GDM1 (cell line): ENCODE results near the gene VWF.

Source experiments
- DNase-seq: peaks from one replicate; lab custom pipeline; 2025; lab: John Stamatoyannopoulos, UW

The VWF gene

GRCh38 chr12:5977556-5977955, 146.9 kb downstream of the VWF start:
- DNase-seq, result no peak

- no peak for DNase-seq
Measured at GRCh38 chr12:5976711-5977110, 147.8 kb downstream of the VWF start.

DNA sequence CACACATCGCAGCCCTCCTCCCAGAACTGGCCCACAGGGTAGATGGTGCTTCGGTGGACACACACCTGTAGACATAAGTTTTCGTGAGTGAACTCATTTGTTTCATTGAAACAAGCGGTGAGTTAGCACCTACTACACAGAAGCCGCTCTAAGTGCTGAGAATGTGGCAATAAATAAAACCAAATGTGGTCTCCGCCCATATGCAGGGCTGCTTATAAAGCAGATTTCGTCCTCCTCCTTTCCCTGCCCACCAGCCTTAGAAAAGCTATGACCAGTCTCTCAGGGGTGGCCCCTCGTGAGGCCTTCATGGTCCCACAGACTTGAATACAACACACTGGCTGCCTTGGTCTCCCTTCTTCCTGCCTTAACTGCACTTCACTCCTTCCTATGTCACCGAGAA, 148.3 kb downstream of the VWF start:
- DNase-seq, result no peak

DNA sequence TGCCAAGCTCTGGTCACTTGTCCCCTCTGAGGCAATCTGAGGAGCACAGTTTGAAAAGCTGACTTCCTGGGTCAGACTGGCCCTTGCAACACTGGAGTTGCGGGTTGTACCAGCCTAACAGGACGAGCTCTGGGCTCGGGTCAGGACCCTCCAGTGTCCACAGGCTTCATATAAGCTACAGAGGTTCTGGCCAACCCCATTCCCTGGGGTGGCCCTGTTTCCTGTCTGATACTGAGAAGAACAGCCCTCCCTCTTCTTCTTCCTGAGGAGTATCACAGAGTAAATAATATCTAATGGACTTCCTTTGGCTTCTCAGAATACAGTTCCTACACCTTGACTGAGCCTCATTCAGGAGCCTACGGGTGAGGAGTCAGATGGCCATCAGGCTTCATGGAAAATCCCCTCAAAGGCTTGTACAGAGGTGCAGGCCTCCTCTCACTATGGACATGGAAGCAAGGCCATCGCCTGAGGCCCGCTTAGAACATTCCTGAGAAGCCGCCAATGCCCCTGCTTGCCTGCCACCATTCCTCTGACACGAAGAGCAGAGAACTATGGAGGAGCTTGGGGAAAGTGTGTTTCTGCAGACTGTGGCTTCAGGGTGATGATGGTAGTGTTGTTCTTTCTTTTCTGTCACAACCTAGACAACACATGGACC, 150.9 kb downstream of the VWF start:
- no peak for DNase-seq

- DNase-seq, result no peak
Measured at GRCh38 chr12:5972387-5972786, 152.1 kb downstream of the VWF start.

GRCh38 chr12:5971194-5971850, 153.1 kb downstream of the VWF start:
- DNase-seq, result no peak

GRCh38 chr12:5969974-5970690, 154.3 kb downstream of the VWF start:
- DNase-seq, result no peak

- no peak for DNase-seq
Measured at GRCh38 chr12:5969156-5969973, 155.1 kb downstream of the VWF start.

DNA sequence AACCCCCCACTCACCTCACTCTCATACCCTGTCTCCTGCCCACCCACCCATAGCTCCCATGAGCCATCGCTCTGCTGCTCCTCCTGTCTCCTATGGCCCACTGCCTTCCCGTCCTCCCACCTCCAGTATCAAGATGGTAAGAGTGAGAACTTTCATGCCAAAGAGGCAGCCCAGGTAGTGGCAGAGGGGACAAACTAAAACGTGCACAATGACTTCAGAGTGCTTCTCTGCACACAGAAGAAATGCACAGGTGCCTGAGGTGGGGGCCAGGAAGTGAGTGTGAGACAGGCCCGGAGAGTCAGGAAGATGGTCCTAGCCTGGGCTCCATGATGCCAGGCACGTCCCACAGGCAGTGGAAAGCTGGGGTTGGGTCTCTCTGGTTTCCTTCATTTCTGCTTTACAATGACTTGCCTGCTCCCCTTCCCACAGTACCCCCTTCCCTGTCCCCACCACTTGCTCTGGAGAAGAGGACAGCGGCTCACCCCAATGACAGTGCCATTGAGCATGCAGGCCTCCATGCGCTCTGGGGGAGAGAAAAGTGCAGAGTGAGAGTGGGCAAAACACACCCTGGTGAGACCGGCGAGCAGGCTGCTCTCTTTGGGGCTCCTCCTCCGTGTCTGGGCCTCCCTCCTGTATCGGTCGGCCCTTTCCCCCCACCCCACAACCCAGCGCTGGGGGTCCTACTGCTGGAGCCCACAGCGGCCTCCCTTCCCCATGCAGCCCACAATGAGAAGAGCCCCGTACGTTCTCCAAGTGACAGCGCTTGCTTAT, 156.6 kb downstream of the VWF start:
- DNase-seq, result no peak

DNA sequence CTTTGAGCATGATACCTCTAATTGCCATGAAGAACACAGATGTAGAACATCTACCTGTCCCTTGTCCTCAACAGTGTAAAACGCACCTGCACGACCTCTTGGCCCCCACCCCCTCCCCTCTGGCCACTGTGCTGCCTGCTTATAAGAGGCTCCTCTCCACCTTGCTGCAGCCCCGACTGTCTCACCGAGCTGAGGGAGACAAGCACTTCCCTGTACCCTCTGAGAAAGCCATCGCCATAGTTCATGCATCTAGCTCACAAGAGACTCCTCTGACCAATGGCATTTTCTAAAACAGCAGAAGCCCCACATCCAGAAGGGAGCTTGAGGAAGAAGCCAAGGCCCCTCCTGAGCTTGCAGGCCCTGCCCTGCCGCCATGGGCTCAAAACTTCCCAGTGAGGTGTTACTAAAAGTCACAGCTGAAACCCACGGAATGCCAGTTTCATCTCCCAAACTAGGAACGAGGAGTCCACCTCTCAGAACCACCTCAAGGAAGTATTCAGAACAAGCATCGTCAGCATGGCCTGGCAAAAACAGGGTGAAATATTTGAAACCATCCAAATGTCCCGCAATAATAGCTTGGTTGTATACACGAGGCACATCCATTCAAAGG, 157.9 kb downstream of the VWF start:
- no peak for DNase-seq

DNA sequence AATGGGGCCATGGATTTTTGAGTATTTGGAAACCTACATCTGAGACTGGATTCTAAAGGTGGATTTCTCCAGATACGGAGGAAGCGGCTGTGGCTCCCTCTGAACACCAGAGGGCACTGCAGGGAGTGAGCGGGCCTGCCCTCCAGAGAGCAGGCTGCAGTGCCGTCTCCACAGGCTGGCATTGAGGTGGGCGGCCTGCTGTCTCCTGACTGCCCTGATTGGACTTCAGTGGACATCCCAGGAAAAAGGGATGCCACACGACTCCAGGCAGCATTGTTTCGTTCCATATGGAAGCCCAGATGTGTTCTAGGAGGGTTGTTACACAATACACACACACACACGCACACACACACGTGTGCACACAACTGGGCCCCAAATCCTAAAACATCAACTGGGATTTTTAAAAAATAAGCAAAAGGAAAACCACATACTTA, 158.5 kb downstream of the VWF start:
- peak; percentile 4 for DNase-seq

DNA sequence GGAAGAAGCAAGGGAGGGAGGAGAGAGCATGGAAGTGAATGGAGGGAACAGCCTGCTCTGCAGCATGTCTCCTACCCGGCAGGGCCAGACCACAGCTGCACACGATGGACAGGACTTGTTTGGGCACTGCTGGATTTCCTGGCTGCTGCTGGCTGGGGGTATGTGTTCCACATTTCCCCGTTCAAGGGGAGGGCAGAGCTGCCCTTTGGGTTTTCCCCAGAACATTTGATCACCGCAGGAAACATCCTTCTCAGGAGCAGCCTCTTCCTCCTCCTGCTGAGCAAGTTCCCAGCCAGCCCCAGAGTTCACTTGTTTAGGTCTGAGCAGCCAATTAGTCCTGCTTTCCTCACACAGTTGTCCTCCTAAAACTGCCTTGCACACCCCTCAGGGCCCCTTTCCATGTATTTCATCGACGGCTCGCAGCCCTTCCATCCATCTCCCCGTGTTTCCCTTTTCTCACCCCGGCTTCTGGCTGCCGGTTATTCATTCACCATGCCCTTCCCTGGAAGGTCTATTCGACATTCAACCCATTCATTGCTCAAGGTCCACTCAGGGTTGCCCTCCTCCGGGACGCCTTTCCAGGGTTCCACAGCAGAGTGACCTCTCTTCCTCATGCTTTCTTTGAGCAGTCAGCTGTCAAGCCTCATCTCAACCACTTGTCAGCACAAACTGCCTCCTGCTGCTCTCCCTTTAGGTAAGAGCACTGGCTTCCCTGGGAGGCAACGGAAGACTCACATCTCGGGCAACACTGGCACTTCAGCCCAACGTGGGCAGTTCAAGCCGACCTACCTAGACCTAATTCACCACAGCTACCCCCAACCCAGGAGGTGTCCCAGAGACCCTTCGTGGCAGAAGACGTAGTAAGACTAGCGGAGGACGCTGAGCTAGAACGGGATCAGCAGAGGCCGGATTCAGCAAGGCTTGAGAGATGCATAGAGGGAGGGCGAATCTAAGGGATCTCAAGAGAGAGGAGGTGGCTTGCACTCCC, 159.3 kb downstream of the VWF start:
- no peak for DNase-seq

DNA sequence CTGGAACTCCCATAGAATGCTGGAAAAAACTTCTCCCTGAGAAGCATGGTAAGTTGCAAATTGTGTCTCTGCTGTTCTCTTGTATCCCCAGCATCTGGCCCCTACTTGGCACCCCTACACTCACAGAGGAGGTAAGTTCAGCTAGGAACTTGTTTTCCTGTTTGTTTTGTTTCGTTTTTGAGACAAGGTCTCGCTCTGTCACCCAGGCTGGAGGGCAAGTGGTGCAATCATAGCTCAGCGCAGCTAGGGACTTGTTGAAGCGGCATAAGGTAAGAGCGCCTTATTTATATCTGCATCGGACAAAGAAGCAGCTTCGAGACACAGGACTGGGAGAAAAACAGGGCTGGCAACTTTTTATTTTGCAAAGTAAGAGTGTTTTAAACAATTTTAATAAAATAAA, 161.0 kb downstream of the VWF start:
- no peak for DNase-seq

DNA sequence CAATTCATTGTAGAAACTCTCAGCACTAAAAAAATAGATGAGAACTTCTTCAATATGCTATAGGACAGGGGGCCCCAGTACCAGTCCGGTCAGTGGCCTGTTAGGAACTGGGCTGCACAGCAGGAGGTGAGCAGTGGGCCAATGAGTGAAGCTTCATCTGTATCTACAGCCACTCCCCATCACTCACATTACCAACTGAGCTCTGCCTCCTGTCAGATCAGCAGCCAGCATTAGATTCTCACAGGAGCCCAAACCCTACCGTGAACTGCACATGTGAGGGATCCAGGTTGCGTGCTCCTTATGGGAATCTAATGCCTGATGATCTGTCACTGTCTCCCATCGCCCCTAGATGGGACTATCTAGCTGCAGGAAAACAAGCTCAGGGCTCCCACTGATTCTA, 163.7 kb downstream of the VWF start:
- no peak for DNase-seq

DNA sequence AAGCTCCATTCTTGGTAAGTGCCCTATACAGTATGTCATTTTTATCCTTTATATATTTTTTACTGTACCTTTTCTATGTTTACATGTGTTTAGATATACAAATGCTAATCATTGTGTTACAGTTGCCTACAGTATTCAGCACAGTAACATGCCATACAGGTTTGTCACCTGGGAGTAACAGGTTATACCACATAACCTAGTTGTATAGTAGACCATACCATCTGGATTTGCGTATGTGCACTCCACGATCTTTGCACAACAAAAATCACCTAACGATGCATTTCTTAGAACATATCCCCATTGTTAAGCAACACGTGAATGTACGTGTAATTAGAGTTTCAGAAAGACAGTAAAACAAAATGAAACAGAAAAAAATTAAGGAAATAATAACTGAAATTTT, 167.5 kb downstream of the VWF start:
- no peak for DNase-seq

GRCh38 chr12:5954661-5955060, 169.8 kb downstream of the VWF start:
- no peak for DNase-seq

DNA sequence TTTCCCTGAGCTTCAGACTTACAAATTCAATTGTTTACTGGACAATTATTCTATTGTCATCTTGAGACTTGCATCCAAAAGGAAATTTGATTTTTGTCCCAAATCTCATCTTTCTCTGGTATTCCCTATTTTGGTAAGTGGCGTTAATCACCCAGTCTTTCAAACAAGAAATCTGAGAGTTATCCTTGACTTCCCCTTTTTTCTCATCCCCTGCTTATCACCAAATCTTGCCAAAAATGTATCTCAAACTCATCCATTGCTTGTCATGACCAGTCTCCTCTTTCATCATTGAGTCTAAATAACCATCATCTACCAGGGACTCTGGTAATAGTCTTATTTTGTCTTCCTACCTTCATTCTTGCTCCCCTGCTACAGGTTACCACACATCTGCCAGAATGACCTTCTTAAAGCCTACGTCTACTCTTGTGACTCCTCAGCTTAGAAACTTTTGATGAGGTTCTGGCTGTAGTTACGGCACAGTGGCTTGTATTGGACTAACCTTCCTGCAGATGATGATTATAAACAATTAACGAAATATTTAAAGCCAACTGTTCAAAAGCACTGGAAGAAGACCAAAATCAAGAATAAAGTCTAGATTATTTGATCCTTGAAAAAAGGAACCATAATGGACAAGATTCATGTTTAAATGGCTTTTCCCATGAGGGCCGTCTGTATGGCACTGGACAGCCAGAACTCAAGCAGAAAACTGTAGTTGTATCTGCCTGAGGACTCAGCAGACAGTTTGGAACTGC, 170.5 kb downstream of the VWF start:
- DNase-seq, result no peak

DNA sequence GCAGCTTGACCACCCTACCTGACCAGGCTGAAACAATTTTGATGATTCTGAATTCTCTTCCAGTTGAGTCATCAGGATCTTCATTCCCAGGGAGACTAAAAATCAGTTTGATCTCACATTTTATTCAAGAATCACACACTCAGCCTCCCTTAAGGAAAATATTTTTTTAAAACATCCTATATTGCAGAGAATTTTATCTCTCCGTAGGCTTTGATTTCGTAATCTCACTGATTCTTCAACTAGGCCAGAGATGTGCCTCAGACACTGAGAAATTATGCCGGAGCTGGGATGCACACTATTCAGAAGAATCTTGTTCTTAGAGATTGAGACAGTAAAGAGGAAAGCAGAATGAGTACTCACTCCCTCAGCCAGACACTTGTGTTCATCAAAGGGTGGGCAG, 172.4 kb downstream of the VWF start:
- no peak for DNase-seq

GRCh38 chr12:5948696-5949095, 175.8 kb downstream of the VWF start:
- no peak for DNase-seq
